GM18868 (cell line): ENCODE measurements around the gene MTMR6.

Experiments
- ATAC-seq: cut with Tn5 transposase; IDR thresholded peaks from one replicate; pipeline ENCODE4 v1.9.1; 2021; ENCODE audit warnings: mild to moderate bottlenecking, moderate library complexity; ENCODE audit not compliant: unreplicated experiment

MTMR6 gene

DNA sequence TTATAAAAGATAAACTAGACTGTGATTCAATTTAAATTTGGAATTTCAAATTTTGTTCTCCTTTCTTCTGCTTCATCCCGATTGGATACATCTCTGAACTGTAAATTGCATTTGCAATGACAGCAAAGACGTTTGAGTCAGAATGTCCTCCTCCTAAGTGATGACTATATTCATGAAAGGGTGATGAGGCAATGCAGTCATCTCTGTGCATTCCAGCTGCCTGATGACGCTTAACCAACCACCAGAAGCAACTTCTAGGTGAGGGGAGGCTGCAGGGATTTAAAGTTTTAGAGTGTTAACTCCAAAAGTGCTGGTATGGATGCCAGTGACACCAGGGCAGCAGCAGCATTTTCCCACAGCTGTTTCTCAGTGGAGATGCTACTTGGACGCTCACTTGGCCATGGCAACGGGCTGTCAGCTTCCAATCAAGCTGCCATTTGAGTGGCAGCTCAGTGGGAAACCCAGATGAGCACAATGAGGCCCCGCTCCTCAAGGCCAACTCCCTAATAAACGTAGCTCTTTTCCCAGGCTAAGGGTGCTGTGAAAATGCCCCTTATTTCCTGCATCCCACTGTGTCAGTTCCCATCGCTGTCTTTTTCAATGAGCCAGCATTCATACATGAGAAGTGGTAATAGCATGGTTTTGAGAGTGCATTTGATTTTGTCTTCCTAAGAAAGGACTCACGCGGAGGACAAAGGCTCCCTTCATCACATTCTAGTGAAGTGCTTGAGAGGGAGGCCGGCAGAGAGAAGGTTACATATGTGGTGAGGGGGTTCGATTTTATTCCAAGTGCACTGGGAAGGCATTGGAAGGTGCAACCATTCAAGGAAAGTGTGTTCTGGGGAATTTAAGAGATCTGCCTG, 70.0 kb downstream of the MTMR6 start:
- ATAC-seq, result no peak

DNA sequence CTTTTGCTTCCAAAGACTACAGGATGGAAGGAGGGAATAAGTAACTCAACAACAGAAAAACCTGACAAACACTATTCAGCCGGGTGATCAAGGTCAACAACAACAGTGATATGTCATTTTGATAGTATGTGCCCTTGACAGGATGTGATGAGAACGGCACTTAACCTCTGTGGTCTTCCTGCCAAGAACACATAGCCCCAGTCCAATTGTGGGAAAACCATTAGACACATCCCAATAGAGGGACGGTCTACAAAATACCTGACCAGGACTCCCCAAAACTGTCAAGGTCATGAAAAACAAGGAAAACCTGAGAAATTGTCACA, 72.1 kb downstream of the MTMR6 start:
- ATAC-seq, result no peak

DNA sequence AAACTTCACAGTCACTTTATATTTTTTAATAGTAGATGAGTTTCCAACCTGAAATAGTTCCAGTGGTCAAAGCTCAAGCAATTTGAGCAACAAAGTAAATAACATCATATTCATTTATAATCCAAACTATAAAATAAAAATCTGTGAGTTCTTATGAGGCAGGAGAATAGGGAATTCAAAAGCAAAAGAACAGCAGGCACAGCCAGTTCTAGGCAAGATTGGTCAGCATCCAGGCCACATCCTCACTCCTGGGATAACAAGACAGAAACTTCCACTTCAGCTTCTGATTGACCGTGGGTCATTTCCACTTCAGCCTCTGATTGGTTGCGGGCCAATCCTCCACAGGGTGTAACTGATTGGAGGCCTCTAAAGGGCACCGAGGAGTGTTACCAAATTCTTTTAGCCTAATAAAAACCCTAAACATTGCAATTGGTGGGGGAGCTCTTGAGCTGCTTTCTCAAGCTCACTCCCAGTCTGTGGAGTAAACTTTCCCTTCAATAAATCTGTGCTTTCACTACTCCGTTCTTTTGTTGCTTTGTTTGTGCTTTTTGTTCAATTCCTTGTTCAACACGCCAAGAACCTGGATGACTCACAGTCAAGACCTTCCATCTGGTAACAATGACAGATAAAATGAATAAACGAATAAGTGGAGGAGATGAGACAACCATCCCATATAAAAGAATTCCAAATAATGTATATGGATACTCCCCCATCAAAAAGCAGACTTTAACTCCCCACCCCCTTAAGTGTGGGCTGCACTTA, 72.6 kb downstream of the MTMR6 start:
- ATAC-seq, result no peak

DNA sequence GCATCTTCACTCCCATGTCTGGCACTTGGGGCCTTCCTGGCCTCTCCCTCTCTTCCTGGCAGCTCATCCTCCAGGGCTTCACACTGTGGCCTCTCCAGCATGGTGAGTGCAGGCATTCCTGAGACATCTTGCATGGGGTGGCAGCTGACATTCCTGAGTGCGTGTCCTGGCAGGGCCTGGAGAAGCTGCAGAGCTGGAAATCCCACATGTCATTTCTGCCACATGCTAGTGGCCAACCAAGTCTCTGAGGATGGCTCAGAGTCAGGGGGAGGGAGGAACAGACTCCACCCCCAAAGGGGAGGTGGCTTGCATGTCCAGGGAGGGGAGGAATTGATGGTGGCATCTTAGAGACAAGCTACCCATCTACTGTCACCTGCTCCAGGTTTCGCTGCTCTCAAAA, 73.6 kb downstream of the MTMR6 start:
- ATAC-seq, result no peak

GRCh38 chr13:25210842-25211569, 76.3 kb downstream of the MTMR6 start:
- no peak for ATAC-seq

DNA sequence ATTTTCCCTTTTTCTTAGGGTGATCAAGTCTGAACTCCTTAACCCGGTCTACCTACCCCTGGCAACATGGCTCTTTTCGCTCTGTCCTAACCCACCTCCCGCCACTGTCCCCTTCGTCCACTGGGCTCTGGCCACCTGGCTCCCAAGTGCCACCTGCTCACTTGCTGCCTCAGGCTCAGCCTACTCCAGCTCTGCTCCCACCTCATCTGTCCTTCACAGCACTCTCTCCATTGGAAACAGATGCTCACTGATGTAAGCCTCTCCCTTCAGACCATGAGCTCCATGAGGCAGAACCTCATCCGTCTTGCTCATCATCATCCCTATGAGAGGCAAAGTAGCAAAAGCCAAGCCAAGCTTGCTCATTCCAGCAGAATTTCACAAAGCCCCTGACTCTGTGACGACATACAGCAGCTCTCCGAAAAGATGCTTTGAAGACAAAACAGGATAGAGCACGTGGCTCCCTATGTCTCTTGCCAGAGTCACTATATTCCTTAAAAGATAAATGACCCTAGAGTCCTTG, 79.9 kb downstream of the MTMR6 start:
- ATAC-seq, result no peak

- ATAC-seq, result no peak
Observed at GRCh38 chr13:25204863-25205262, 82.4 kb downstream of the MTMR6 start.

GRCh38 chr13:25203127-25203740, 84.1 kb downstream of the MTMR6 start:
- no peak for ATAC-seq

GRCh38 chr13:25200783-25201182, 86.5 kb downstream of the MTMR6 start:
- no peak for ATAC-seq

- no peak for ATAC-seq
Observed at GRCh38 chr13:25198647-25199046, 88.6 kb downstream of the MTMR6 start.

GRCh38 chr13:25196971-25197370, 90.3 kb downstream of the MTMR6 start:
- no peak for ATAC-seq
